Liver (tissue), 9 donors: ENCODE results near the gene IFT27. TPM values are rescaled to one million over a fixed set of nuclear protein-coding genes. Genes with fewer than 3 reads are reported as not detected.

Experiments
- DNase-seq: peaks from one replicate; pipeline ENCODE4 v3.0.0-alpha.2; 2017; ENCODE audit warnings: low spot score
- H3K27ac ChIP-seq, 2 donors: one replicate each; pipeline ENCODE4 v1.7.0; 2013; ENCODE audit warnings: inconsistent platforms in 2 of 2, low read length in 2 of 2, control low read depth in 1 of 2, low read depth in 1 of 2, mild to moderate bottlenecking in 1 of 2
- H3K27me3 ChIP-seq, 4 donors: one replicate each; pipeline versions ENCODE4 v1.6.1 to v1.7.0; 2013; ENCODE audit warnings: low read length in 3 of 4, inconsistent platforms in 1 of 4, mild to moderate bottlenecking in 1 of 4, moderate library complexity in 1 of 4; ENCODE audit not compliant: control insufficient read depth in 4 of 4, insufficient read depth in 4 of 4
- H3K36me3 ChIP-seq, 4 donors: one replicate each; pipeline versions ENCODE4 v1.6.1 to v1.7.0; 2013; ENCODE audit warnings: low read length in 3 of 4, mild to moderate bottlenecking in 3 of 4, low read depth in 1 of 4, moderate library complexity in 1 of 4; ENCODE audit not compliant: control insufficient read depth in 4 of 4, insufficient read depth in 3 of 4
- H3K4me1 ChIP-seq, 4 donors: one replicate each; pipeline versions ENCODE4 v1.6.1 to v1.7.0; 2013; ENCODE audit warnings: low read length in 3 of 4, mild to moderate bottlenecking in 3 of 4, moderate library complexity in 1 of 4; ENCODE audit not compliant: control insufficient read depth in 4 of 4, insufficient read depth in 4 of 4
- H3K4me3 ChIP-seq, 3 donors: one replicate each; pipeline versions ENCODE4 v1.6.1 to v1.7.0; 2013; ENCODE audit warnings: low read length in 3 of 3, control low read depth in 1 of 3, low read depth in 1 of 3, mild to moderate bottlenecking in 1 of 3
- H3K9ac ChIP-seq, 2 donors: one replicate each; pipeline ENCODE4 v1.7.0; 2013; ENCODE audit warnings: low read length in 2 of 2, mild to moderate bottlenecking in 2 of 2, moderate library complexity in 2 of 2, control low read depth in 1 of 2, low read depth in 1 of 2
- H3K9me3 ChIP-seq, 4 donors: one replicate each; pipeline versions ENCODE4 v1.6.1 to v1.7.0; 2013; ENCODE audit warnings: low read length in 3 of 4; ENCODE audit not compliant: control insufficient read depth in 4 of 4
- ATF3 ChIP-seq: IDR thresholded peaks from 2 replicates; pipeline ENCODE4 v1.6.1; 2016; ENCODE audit warnings: antibody characterized with exemption
- CTCF ChIP-seq: fragments of 150-350 bp; IDR thresholded peaks from 2 replicates; pipeline ENCODE4 v1.5.1; 2017; ENCODE audit warnings: improper control_type of control experiment, low read depth, low read length; ENCODE audit not compliant: missing input control
- EGR1 ChIP-seq, 2 donors: IDR thresholded peaks; 2 replicates each; pipeline ENCODE4 v1.6.1; 2016 to 2018; ENCODE audit warnings: antibody characterized with exemption in 2 of 2, low read depth in 2 of 2
- FOXA1 ChIP-seq: IDR thresholded peaks from 2 replicates; pipeline ENCODE4 v1.6.1; 2016; ENCODE audit warnings: antibody characterized with exemption
- FOXA2 ChIP-seq: IDR thresholded peaks from 2 replicates; pipeline ENCODE4 v1.6.1; 2016; ENCODE audit warnings: antibody characterized with exemption
- GABPA ChIP-seq, 2 donors: IDR thresholded peaks in 1 of 2; conservative IDR thresholded peaks in 1 of 2; 2 replicates each; pipeline ENCODE4 v1.6.1; 2016; ENCODE audit warnings: antibody characterized with exemption in 2 of 2, mild to moderate bottlenecking in 1 of 2, moderate library complexity in 1 of 2
- HNF4A ChIP-seq, 2 donors: conservative IDR thresholded peaks; 2 replicates each; pipeline ENCODE4 v1.6.1; 2016; ENCODE audit warnings: antibody characterized with exemption in 2 of 2, mild to moderate bottlenecking in 2 of 2
- HNF4G ChIP-seq: IDR thresholded peaks from 2 replicates; pipeline ENCODE4 v1.6.1; 2016; ENCODE audit warnings: antibody characterized with exemption
- JUND ChIP-seq, 2 donors: IDR thresholded peaks; 2 replicates each; pipeline ENCODE4 v1.6.1; 2016; ENCODE audit warnings: antibody characterized with exemption in 2 of 2
- MAX ChIP-seq: IDR thresholded peaks from 2 replicates; pipeline ENCODE4 v1.6.1; 2016; ENCODE audit warnings: antibody characterized with exemption
- NR2F2 ChIP-seq: IDR thresholded peaks from 2 replicates; pipeline ENCODE4 v1.6.1; 2016; ENCODE audit warnings: antibody characterized with exemption
- RAD21 ChIP-seq, 2 donors: IDR thresholded peaks; 2 replicates each; pipeline ENCODE4 v1.6.1; 2016; ENCODE audit warnings: antibody characterized with exemption in 2 of 2, mild to moderate bottlenecking in 2 of 2
- REST ChIP-seq: IDR thresholded peaks from 2 replicates; pipeline ENCODE4 v1.6.1; 2016; ENCODE audit warnings: antibody characterized with exemption, mild to moderate bottlenecking
- RXRA ChIP-seq, 2 donors: IDR thresholded peaks; 2 replicates each; pipeline ENCODE4 v1.6.1; 2017 to 2018; ENCODE audit warnings: antibody characterized with exemption in 2 of 2, mild to moderate bottlenecking in 1 of 2
- SP1 ChIP-seq: IDR thresholded peaks from 2 replicates; pipeline ENCODE4 v1.6.1; 2018; ENCODE audit warnings: antibody characterized with exemption, mild to moderate bottlenecking
- TAF1 ChIP-seq: conservative IDR thresholded peaks from 2 replicates; pipeline ENCODE4 v1.6.1; 2016; ENCODE audit warnings: antibody characterized with exemption, mild to moderate bottlenecking
- YY1 ChIP-seq: IDR thresholded peaks from 2 replicates; pipeline ENCODE4 v1.6.1; 2016; ENCODE audit warnings: antibody characterized with exemption, mild to moderate bottlenecking
- ZBTB33 ChIP-seq: IDR thresholded peaks from 2 replicates; pipeline ENCODE4 v1.6.1; 2016; ENCODE audit warnings: antibody characterized with exemption
- WGBS: extraction: QIAGEN DNeasy Blood & Tissue Kit; methylation state at CpG from one replicate; pipeline ENCODE4 v1.1.7; 2013; 5-methylcytosine and 5-hydroxymethylcytosine counted together
- polyA plus RNA-seq, 2 donors: library from polyadenylated mRNA; stranded (reverse) in 1 of 2; unstranded in 1 of 2; fragments of 200-250 nt in 1 of 2; fragments of >200 nt in 1 of 2; fragmentation: Nextera tagmentation in 1 of 2; extraction: Ambion mirVana in 1 of 2; gene quantifications; one replicate each; pipeline versions ENCODE4 v1.2.1 to v1.2.3, GENCODE V29; 2013 to 2015
- total RNA-seq, 2 donors: library from RNA; depleted of rRNA; stranded (reverse); fragments of >200 nt; gene quantifications; one replicate each; pipeline ENCODE4 v1.2.3, GENCODE V29; 2014
- donor health status: healthy.
- donor health status: healthy.
- donor health status: healthy.
- donor health status: healthy.
- donor health status: healthy.

IFT27 gene
- total and polyA plus RNA-seq, 4 donors = 7.2 to 12.4 (median 9.6) TPM

- H3K9me3 ChIP-seq = no peaks in the 10 kb centered on the region
- DNase-seq = no peak
- H3K27ac ChIP-seq = no peak overlapping the region
- H3K9ac ChIP-seq = no peak overlapping the region
- TF ChIP-seq HNF4G (no peak), RXRA (IDR thresholded peaks at IDR 0.05) (no peak), FOXA2 (no peak), TAF1 (no peak), GABPA (IDR thresholded peaks at IDR 0.05 in 1 of 2, conservative IDR thresholded peaks at IDR 0.05 in 1 of 2) (no peak), SP1 (no peak), NR2F2 (no peak), ZBTB33 (no peak), HNF4A (conservative IDR thresholded peaks at IDR 0.05) (no peak), JUND (IDR thresholded peaks at IDR 0.05) (no peak), REST (no peak)
- WGBS = 73% methylated on average over 7 of the region's 7 CpGs
- H3K36me3 ChIP-seq = no peaks in the 10 kb centered on the region
- no peak overlapping the region for H3K4me3 ChIP-seq
- peaks cover 0 to 3% (median 1%) of the 10 kb centered on the region in 4 donors for H3K27me3 ChIP-seq
- no peaks in the 10 kb centered on the region for H3K4me1 ChIP-seq
Measured at GRCh38 chr22:36729321-36729720, 46.6 kb downstream of the IFT27 start.

GRCh38 chr22:36728505-36728904 lies 47.4 kb downstream of the IFT27 start:
- DNase-seq = no peak
- Histone ChIP-seq H3K27ac (no peak overlapping the region), H3K4me1 (no peaks in the 10 kb centered on the region), H3K9me3 (no peaks in the 10 kb centered on the region), H3K27me3 (peaks cover 0 to 4% (median 1%) of the 10 kb centered on the region in 4 donors), H3K9ac (no peak overlapping the region), H3K4me3 (no peak overlapping the region), H3K36me3 (no peaks in the 10 kb centered on the region)
- TF ChIP-seq FOXA2 (no peak), YY1 (no peak), HNF4A (conservative IDR thresholded peaks at IDR 0.05) (no peak), HNF4G (no peak), SP1 (no peak), RAD21 (IDR thresholded peaks at IDR 0.05) (no peak), RXRA (IDR thresholded peaks at IDR 0.05) (no peak), TAF1 (no peak), CTCF (no peak), NR2F2 (no peak), REST (no peak), JUND (IDR thresholded peaks at IDR 0.05) (no peak), GABPA (IDR thresholded peaks at IDR 0.05 in 1 of 2, conservative IDR thresholded peaks at IDR 0.05 in 1 of 2) (no peak), ATF3 (no peak), FOXA1 (no peak), ZBTB33 (no peak), MAX (no peak), EGR1 (IDR thresholded peaks at IDR 0.05; ENCODE audit: low read depth in 2 of 2) (no peak)
- WGBS = 72% methylated on average over 5 of the region's 5 CpGs
